Measurements from ENCODE around the gene C2CD4C.
"Not testable (repeated sequence)": the region's sequence is repeated elsewhere in the genome, so short reads cannot be mapped to it uniquely, and the experiment has no call there.

Gene C2CD4C, protein sequence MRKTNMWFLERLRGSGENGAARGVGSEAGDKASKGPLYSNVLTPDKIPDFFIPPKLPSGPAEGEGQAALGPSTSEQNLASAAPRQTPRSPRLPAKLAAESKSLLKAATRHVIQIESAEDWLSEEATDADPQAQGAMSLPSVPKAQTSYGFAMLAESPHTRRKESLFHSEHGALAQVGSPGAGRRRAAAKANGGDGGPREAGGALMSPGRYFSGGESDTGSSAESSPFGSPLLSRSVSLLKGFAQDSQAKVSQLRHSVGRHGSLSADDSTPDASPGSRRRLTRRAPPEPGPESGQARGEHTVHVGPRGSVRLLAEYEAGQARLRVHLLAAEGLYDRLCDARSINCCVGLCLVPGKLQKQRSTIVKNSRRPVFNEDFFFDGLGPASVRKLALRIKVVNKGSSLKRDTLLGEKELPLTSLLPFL

DNA sequence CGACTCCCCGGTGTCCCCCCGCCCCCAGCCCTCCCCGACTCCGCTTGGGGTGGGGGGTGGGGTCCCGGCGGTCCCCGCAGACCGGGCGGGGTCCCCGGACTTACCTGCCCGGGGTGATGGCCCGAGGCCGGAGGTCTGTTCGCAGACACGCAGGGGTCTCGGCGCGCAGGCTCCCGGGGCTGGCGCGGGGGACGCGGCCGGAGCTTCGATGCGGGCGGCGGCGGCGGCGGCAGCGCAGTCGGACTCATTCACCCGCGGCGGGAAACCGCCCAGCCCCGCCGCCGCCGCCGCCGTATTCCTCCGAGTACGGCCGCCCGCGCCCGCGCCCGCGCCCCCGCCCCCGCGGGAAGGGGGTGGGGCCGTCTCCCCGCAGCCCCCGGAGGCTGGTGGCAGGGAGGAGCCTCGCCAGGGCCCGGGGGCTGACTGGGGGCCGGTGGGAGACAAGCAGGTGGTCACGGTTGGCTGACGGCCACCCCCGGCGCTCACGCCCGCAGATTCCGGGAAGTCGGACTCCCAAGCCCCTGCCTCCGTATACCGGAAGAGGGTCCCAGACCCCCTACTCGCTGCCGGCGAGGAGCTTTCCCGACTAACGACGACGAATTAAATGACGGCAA is at the start of gene C2CD4C:
Gene C2CD4C, minus strand, starts transcription at position 246 of the 614 bp plus-strand sequence. CDS start 786 bp downstream, outside the sequence.
- no peak for DNase-seq

DNA sequence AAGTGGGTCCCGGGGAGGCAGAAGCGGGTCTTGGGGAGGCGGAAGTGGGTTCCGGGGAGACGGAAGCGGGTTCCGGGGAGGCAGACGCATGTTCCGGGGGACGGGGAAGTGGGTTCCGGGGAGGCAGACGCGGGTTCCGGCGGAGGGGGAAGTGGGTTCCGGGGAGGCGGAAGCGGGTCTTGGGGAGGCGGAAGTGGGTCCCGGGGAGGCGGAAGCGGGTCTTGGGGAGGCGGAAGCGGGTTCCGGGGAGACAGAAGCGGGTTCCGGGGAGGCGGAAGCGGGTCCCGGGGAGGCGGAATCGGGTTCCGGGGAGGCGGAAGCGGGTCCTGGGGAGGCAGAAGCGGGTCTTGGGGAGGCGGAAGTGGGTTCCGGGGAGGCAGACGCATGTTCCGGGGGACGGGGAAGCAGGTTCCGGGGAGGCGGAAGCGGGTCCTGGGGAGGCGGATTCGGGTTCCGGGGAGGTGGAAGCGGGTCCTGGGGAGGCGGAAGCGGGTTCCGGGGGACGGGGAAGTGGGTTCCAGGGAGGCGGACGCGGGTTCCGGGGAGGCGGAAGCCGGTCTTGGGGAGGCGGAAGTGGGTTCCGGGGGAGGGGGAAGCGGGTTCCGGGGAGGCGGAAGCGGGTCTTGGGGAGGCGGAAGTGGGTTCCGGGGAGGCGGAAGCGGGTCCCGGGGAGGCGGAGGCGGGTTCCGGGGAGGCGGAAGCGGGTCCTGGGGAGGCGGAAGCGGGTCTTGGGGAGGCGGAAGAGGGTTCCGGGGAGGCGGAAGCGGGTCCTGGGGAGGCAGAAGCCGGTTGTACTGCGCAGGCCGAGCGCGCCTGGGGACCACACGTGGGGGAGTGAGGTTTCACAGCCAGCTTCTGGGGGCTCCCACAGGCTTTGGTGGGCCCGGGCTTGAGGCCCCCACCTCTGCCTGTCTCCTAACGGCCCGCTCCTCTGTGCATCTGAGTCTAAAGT is 49.4 kb upstream of the C2CD4C start:
- no peak for DNase-seq

DNA sequence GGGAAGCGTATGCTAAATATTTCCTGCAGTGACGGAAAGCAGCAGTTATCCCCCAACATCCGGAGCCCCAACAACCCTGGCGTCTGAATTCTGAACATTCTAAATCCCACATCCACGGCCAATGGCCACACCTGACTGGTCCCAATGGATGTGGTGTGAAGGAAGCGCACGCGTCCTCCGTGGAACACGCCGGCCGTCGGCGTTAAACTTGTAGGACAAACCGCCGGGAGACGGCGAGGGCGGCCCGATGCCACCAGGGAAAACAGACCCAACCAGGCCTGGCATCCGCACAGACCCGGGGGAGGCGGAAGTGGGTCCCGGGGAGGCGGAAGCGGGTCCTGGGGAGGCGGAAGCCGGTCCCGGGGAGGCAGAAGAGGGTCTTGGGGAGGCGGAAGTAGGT is 48.7 kb upstream of the C2CD4C start:
- no peak for DNase-seq

DNA sequence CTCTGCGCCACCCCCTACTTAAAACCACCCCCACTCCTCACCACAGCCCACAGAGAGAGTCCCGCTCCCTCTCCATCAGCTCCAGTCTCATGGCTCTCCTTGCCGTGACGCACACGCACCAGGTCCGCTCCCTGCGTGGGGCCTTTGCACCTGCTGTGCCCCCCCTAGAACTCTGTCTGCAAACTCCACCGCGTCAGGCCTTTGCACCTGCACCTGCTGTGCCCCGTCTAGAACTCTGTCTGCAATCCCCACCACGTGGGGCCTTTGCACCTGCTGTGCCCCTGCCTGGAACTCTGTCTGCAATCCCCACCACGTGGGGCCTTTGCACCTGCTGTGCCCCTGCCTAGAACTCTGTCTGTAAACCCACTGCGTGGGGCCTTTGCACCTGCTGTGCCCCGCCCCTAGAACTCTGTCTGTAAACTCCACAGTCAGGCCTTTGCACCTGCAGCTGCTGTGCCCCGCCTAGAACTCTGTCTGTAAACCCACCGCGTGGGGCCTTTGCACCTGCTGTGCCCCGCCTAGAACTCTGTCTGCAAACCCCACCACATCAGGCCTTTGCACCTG is 47.7 kb upstream of the C2CD4C start:
- no peak for DNase-seq

DNA sequence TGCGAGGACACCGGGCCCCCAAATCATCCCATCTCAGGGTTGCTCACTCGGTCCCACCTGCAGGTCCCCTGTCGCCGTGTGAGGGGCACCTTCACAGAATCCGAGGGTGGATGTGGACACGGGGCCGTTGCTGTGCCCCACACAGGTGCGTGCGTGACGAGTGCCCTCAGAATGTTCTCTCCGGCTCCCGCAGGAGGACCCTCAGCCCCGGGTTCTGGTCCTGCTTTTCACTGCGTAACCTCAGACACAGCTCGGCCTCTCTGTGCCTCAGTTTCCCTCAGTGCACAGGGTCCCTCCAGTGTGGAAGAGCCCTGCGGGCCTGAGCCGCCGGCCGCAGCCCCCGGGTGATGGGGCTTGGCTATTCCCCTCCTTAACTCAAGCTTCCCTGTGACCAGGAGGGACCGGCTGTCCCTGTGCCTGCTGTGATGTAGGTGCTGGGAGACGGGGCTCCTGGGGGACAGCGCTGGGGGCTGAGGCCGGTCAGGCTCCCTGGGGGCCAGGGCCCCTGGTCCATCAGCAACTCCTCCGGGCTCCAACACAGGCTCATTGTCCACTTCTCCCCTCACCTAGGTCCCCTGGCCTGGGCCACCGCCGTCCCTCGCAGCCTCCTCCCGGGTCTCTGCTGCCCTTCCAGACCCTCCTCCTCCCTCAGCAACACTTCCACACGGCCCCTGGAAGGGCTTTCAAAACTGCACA is 47.1 kb upstream of the C2CD4C start:
- DNase-seq = no peak

DNA sequence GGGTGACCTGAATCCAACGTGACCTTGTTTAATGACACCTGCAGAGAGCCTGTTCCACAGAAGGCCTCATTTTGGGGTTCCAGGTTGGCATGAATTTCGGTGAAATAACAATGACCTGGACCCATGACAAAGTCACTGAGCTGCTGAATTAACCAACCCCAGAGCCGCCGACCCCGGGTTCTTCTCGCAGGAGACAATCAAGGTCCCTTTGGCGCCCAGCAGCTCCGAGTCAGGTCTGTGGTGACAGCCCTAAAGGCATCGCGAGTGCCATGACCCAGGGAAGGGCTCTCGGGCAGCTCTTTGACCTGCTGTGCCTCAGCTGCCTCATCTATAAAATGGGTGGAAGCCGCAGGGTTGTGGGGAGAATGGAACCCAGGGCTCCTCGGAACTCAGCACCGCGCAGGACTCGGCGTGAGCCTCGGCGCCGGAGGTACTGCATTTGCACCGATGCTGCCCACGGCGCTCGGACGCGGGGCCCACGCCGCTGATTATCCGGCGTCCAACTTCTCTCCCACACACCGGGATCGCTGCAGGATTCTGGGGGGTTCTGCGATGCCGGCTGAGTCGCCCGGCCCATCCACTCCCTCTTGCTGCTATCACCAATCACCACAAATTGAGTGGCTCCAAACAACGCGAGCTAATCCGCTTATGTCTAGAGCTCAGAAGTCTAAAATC is 46.2 kb upstream of the C2CD4C start:
- DNase-seq = no peak

DNA sequence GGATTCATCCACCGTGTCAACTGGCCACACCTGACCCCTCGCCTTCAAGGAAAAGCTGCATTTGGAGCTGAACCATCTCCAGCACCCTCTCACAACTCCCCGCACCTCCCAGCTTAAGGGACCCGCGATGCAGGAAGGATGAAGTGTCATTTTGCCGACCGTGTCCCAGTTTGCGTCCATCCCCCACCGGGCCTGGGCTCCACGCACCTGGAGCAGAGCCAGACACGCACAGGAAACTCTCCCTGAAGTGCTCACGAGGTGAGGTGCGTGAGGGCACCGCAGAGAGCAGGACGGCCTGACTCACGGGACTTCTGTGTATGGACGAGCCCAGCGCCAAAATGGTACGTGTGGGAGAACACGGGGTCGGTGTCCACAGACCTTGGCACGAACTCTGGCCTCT is 44.7 kb upstream of the C2CD4C start:
- DNase-seq = no peak

DNA sequence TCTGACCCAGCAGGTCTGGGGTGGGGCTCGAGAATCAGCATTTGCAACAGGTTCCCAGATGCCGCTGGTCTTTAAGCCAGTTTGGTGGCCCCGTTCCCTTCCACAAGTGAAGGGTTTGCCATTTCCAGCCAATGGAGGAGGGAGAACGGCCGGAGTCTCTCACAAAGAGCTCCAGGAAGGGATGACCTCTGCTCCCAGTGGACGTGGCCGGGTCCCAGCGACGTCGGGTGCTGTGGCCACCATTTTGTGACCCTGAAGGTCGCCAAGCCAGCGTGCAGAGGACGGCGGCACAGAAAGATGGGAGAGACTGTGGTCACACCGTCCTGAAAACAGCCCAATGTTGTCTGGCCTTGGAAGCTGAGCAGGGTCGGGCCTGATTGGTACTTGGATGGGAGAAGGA is 43.9 kb upstream of the C2CD4C start:
- DNase-seq = no peak

DNA sequence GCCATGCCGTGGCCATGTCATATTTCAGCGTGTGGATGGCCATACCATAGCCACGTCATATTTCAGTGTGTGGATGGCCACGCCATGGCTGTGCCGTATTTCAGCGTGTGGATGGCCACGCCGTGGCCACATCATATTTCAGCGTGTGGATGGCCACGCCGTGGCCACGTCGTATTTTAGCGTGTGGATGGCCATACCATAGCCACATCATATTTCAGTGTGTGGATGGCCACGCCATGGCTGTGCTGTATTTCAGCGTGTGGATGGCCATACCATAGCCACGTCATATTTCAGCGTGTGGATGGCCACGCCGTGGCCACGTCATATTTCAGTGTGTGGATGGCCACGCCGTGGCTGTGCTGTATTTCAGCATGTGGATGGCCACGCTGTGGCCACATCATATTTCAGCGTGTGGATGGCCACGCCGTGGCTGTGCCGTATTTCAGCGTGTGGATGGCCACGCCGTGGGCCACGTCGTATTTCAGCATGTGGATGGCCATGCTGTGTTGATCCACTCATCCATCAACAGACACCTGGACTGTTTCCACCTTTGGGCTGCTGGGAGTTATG is 42.0 kb upstream of the C2CD4C start:
- not testable (repeated sequence) for DNase-seq

DNA sequence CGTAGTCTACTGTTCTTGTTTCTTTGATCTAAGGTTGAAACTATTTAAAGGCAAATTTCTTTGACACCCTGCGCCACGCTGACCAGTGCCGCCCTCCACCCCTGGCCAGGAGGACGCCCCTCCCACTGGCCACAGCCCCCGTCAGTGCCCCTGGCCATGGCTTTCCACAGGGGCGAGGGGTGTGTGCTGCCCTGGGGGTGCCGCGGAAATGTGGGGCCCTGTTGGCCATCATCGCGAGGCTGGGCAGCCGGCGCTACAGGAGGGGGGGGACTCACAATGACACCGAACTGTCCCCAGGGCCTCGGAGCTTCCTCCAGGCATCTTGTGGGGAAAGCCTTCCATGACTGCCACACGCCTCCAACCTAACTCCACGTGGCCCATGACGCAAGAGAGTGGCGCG is 41.0 kb upstream of the C2CD4C start:
- no peak for DNase-seq

DNA sequence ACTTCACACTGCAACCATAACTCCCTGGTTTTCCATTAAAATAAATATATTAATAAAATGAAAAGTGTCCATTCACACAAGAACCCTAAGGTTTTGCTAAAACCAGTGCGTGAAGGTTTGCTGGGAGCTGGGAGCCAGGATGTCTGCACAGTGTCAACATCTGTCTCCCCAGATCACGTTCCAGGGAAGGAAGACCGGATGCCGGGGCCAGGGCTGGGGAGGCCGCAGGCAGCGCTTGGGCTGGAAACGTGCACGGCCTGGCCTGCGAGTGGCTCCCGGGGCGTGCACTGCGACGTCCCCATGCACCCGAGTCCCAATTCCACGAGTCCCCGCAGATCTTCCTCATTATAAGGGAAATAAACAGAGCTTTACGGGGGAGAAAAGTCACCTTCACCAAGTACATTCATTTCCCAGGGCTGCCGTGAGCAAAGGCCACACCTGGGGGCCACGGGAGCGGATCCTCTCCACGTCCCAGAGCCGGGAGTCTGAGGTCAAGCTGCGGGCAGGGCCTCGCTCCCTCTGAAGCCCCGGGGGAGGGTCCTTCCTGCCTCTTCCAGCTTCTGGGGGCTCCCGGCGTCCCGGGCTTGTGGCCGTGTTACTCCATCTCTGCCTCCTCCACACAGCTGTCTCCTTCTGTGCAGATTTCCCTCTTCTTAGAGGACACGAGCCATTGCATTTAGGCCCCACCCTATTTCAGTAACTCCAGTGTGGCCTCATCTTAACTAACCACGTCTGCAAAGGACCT is 39.0 kb upstream of the C2CD4C start:
- no peak for DNase-seq

DNA sequence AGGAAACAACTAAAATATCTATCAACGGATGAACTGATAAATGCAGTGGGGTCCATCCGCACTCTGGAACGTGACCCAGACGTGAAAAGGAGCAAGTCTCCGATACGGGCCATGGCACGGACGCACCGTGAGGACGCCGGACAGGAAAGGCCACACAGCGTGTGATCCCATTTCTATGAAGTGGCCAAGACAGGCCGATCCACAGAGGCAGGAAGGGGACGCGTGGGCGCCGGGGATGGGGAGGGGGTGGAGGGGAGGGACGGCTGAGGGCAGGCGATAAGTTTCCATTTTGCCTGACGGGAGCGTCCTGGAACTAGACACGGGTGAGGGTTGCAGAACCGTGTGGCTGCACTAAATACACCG is 38.1 kb upstream of the C2CD4C start:
- DNase-seq = no peak

DNA sequence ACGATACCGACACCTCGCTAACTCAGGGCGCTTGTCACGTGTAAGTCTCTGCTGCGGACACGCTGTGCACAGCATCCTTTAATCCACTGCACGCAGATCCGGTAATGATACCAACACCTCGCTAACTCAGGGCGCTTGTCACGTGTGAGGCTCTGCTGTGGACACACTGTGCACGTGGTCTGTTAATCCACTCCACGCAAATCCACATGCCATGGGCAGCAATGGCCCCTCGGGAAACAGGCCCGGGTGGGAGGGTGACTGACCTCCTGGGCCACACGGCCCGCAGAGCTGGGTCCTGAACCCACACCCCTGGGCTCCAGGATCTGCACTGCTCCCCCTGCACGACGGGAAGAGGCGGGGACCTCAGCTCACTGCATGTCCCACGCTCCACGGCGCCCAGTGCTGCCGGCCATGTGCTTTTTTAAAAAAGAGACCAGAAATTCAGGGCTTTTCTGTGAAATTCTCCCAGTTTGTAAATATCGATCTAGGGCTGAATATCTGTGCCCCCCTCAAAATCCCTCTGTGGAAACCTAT is 35.8 kb upstream of the C2CD4C start:
- no peak for DNase-seq

DNA sequence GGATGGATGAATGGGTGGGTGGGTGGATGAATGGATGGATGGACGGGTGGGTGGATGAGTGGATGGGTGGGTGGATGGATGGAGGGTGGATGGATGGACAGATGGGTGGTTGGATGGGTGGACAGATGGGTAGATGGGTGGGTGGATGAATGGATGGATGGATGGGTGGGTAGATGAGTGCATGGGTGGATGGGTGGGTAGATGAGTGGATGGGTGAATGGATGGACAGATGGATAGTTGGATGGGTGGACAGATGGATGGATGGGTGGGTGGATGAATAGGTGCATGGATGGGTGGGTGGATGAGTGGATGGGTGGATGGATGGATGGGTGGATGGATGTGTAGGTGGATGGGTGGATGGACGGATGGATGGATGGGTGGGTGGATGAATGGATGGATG is 34.1 kb upstream of the C2CD4C start:
- DNase-seq = no peak

DNA sequence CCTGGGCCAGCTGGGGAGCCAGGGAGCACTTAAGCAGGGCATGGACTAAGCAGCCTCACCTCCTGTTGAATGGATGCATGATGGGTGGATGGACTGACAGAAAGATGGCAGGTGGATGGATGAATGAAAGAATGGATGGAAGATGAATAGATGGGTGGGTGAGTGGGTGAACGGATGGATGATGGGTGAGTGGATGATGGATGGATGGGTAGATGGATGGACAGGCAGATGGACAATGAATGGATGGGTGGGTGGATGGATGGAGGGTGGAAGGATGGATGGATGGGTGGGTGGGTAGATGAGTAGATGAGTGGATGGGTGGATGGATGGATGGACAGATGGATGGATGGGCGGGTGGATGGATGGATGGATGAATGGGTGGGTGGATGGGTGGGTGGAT is 33.1 kb upstream of the C2CD4C start:
- DNase-seq = no peak

DNA sequence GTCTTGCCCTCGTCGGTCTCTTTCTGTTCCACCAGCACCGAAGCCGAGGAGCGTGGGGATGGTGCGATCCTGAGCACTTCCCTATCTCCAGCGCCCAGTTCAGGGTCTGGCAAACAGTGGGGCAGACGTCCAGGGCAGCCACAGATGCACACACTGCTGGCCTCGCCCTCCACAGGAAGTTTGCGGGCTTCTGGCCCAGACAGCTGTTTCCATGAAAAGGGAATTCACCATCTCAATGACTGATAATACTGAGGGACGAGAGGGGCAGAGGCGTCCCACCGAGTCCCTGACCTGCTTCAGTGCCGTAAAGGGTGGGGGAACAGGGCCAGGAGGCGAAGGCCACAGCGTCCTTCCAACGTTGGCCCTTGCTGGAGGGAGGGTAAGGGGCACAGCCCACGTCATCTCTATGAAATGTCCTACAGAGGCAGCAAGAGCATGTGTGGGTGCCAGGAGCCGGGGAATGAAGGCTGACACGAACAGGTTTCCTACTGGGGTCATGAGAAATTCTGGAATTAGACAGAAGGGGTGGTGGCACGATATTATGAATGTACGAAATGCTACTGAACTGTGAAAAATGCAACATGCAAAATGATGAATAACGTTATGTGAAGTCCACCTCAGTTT is 32.4 kb upstream of the C2CD4C start:
- no peak for DNase-seq

DNA sequence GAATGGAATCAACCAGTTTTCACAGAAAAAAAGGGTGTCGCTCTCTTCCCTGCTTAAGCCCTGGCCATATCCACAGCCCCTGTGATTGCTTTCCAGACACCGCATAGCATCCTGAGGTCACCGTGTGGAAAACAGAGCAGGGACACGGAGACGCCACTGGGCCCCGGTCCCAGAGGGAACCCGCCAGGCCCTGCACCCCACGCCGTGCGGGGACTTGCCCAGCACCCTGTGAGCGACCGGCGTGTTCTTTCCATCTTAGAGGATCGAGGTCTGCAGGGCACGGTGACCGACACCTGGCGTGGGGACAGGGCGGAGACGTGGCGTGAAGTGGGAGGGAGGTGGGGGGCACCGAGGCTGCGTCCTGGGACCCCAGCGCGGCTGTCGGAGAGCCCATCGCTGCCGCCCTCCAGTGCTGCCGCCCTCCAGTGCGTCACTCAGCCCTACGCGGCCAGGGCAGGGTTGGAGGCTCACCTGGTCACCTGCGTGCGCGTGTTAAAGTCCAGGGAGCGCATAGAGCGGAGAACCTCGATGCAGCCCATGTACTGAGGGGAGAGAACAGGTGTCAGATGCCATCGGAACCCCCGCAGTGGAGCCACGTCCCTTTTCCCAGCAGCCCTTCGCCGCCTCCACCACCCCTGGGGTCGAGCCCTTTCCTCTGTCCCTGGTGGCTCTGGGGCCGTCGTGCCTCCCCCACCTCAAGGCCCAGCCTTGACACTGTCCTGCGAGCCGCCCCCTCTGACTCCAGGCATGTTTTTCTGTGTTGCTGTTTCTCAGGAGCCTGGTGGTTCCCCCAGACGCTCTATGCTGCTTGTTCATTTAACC is 31.7 kb upstream of the C2CD4C start:
- DNase-seq = no peak

DNA sequence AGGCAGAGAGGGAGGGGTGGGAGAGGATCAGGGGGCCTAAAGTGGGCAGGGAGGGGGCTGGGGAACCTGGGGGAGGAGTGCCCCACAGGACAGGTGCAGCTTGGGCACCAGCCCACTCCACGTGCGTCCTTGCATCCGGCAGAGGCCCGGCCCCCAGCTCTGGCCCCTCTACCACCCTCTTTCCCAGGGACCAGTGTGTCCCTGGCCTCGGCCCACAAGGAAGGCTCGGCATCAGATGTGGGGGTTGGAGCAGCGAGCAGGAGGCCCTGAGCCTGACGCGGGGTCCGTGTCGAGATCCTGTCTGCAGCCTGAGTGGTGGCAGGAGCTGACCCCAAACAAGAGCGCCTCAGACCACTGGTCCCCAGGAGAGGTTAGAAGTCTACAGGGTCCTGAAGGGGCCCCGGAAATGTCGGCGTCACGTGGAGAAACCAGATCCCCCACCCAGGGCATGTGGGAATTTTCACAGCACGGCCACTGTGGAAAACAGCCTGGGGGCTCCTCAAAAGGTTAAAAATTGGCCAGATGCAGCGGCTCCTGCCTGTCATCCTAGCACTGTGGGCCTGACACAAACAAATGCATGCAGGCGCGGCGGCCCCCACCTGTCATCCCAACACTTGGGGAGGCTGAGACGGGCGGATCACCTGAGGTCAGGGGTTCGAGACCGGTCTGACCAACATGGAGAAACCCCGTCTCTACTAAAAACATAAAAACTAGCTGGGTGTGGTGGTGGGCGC is 30.4 kb upstream of the C2CD4C start:
- DNase-seq = no peak

Measured in NCI-H1092 (cell line).